GM12878 (cell line): ENCODE measurements around the gene MRTFA. TPM values are rescaled to one million over a fixed set of nuclear protein-coding genes. Genes with fewer than 3 reads are reported as not detected.

Source experiments
- ATAC-seq: fragments of 200-7000 bp; cut with Tn5 transposase; 3 replicates; pipeline ENCODE4 v1.9.1; 2020; ENCODE audit warnings: mild to moderate bottlenecking, moderate library complexity
- BruUV-seq: library from RNA; stranded (reverse); fragments of 400-500 nt; replicated peaks from 2 replicates; lab custom pipeline; 2021; lab: Mats Ljungman, UMichigan
- CTCF ChIA-PET: fragments of 300-600 bp; sonication (Branson Sonifier 250); formaldehyde crosslinking; extraction: SDS; loops from one replicate; lab custom pipeline; 2021; ENCODE audit warnings: inconsistent platforms; lab: Yijun Ruan, JAX
- POLR2A ChIA-PET: fragments of 350-600 bp; formaldehyde crosslinking; extraction: SDS; loops from one replicate; lab custom pipeline; 2021; ENCODE audit warnings: inconsistent platforms; lab: Charles Lee
- RAD21 ChIA-PET: fragments of 300-600 bp; sonication (Branson Sonifier 250); formaldehyde crosslinking; loops from one replicate; lab custom pipeline; 2023; ENCODE audit warnings: antibody characterized with exemption; ENCODE audit not compliant: unreplicated experiment; lab: Charles Lee
- SMC1A ChIA-PET: fragments of 300-600 bp; sonication (Branson Sonifier 250); formaldehyde crosslinking; loops from one replicate; lab custom pipeline; 2023; ENCODE audit not compliant: unreplicated experiment, uncharacterized antibody; lab: Charles Lee
- DNase-seq: peaks from one replicate; pipeline ENCODE4 v3.0.0-alpha.2; 2011; ENCODE audit warnings: low read depth, low spot score
- FAIRE-seq: peaks from 3 replicates; lab custom pipeline; 2011; peaks lifted over from hg19 to GRCh38; lab: Jason Lieb, UNC
- H2AFZ ChIP-seq: 2 replicates; pipeline ENCODE4 v1.6.0; 2011; ENCODE audit warnings: low read depth, low read length, control low read depth; ENCODE audit not compliant: control insufficient read depth
- H3K27ac ChIP-seq: 2 replicates; pipeline ENCODE4 v1.5.1; 2011; ENCODE audit warnings: control low read depth; ENCODE audit not compliant: control insufficient read depth, insufficient read depth
- H3K27me3 ChIP-seq, 2 experiments: replicated peaks in 1 of 2; 2 replicates each; pipeline versions ENCODE4 v1.6.0 to v1.6.1; 2011; ENCODE audit warnings: low read length in 1 of 2; ENCODE audit not compliant: control insufficient read depth in 2 of 2, insufficient read depth in 2 of 2
- H3K36me3 ChIP-seq, 2 experiments: 2 replicates each; pipeline ENCODE4 v1.5.1; 2011; ENCODE audit warnings: low read length in 1 of 2; ENCODE audit not compliant: control insufficient read depth in 2 of 2, insufficient read depth in 2 of 2
- H3K4me1 ChIP-seq: 2 replicates; pipeline ENCODE4 v1.6.1; 2011; ENCODE audit warnings: mild to moderate bottlenecking, low read length, moderate library complexity, mixed read lengths; ENCODE audit not compliant: control insufficient read depth, insufficient read depth
- H3K4me2 ChIP-seq: 2 replicates; pipeline ENCODE4 v1.6.0; 2011; ENCODE audit warnings: control low read depth; ENCODE audit not compliant: control insufficient read depth, insufficient read depth
- H3K4me3 ChIP-seq: fragments of 200-600 bp; sonication (generic); 2 replicates; pipeline ENCODE4 v1.5.1; 2016
- H3K79me2 ChIP-seq: 2 replicates; pipeline ENCODE4 v1.6.0; 2011; ENCODE audit warnings: low read length; ENCODE audit not compliant: control insufficient read depth, insufficient read depth
- H3K9ac ChIP-seq: 2 replicates; pipeline ENCODE4 v1.8.0; 2011; ENCODE audit warnings: low read length, control low read depth, mixed read lengths; ENCODE audit not compliant: control insufficient read depth, insufficient read depth
- H3K9me3 ChIP-seq: replicated peaks from 3 replicates; pipeline ENCODE4 v1.5.1; 2011; ENCODE audit warnings: mild to moderate bottlenecking, low read length; ENCODE audit not compliant: control insufficient read depth, insufficient read depth
- H4K20me1 ChIP-seq: 2 replicates; pipeline ENCODE4 v1.6.0; 2011; ENCODE audit not compliant: control insufficient read depth, insufficient read depth
- ASH2L ChIP-seq: fragments of 300-600, 200-600 bp; sonication (generic); IDR thresholded peaks from 2 replicates; pipeline ENCODE4 v1.6.1; 2017; ENCODE audit warnings: low read depth, mild to moderate bottlenecking, borderline replicate concordance
- CTCF ChIP-seq, 3 experiments: IDR thresholded peaks in 2 of 3; conservative IDR thresholded peaks in 1 of 3; 2 replicates each; pipeline ENCODE4 v1.5.1; 2011; ENCODE audit warnings: low read depth in 3 of 3, low read length in 3 of 3, mild to moderate bottlenecking in 3 of 3, control low read depth in 2 of 3, moderate library complexity in 2 of 3, inconsistent platforms in 1 of 3, mixed read lengths in 1 of 3; ENCODE audit not compliant: control insufficient read depth in 2 of 3, insufficient read depth in 1 of 3; ENCODE audit errors: extremely low read depth in 1 of 3
- PAX8 ChIP-seq: fragments of 450-650 bp; IDR thresholded peaks from 2 replicates; pipeline ENCODE4 v1.6.1; 2017; ENCODE audit warnings: mild to moderate bottlenecking, moderate library complexity
- SMC3 ChIP-seq: IDR thresholded peaks from 2 replicates; pipeline ENCODE4 v1.6.1; 2011; ENCODE audit warnings: low read length, improper control_type of control experiment, borderline replicate concordance
- USF1 ChIP-seq: IDR thresholded peaks from 2 replicates; pipeline ENCODE4 v1.6.1; 2011; ENCODE audit warnings: borderline replicate concordance, low read depth, mild to moderate bottlenecking, moderate library complexity, mixed read lengths, low read length; ENCODE audit not compliant: insufficient read depth; ENCODE audit errors: extremely low read length
- WGBS: methylation state at CpG from one replicate; pipeline ENCODE4 v1.1.6; 2016; ENCODE audit warnings: low lambda C conversion rate; ENCODE audit not compliant: insufficient replicate concordance, insufficient coverage; ENCODE audit errors: missing lambda C conversion rate; 5-methylcytosine and 5-hydroxymethylcytosine counted together
- in situ Hi-C: fragments of 300-500 bp; cut with MboI; formaldehyde crosslinking; loops from 9 replicates; pipeline ENCODE4 v1.14.3; 2018; ENCODE audit warnings: mixed read lengths
- intact Hi-C: fragments of 100-400 bp; cut with micrococcal nuclease; formaldehyde crosslinking; loops from one replicate; pipeline ENCODE4 v1.14.2; 2022; ENCODE audit not compliant: unreplicated experiment
- polyA plus RNA-seq, 11 experiments: library from polyadenylated mRNA; depleted of rRNA in 4 of 11; unstranded in 6 of 11; stranded (reverse) in 5 of 11; fragments of >200 nt; fragmentation: Nextera tagmentation in 4 of 11; fragmentation: Illumina TruSeq in 1 of 11; extraction: Ambion mirVana in 4 of 11; extraction: Trizol in 1 of 11; gene quantifications; 1 replicate in 1 of 11; 2 replicates in 10 of 11; pipeline versions ENCODE4 v1.2.1 to v1.2.3, GENCODE V29; 2011 to 2016; ENCODE audit warnings: inconsistent platforms in 2 of 11, missing spikeins in 2 of 11, low read depth in 1 of 11
- total RNA-seq, 4 experiments: library from RNA; depleted of rRNA in 3 of 4; stranded (reverse); fragments of >200 nt in 3 of 4; fragmentation: Illumina TruSeq in 1 of 4; extraction: Trizol in 1 of 4; gene quantifications; 2 replicates each; pipeline versions ENCODE4 v1.2.1 to v1.2.3, GENCODE V29; 2013 to 2021

MRTFA gene
- total and polyA plus RNA-seq, 10 of the 15 experiments (the other 5 are each of a cell fraction or from before 2014, with no cell fraction given), result 2.0 to 63.9 (median 17.9) TPM

DNA sequence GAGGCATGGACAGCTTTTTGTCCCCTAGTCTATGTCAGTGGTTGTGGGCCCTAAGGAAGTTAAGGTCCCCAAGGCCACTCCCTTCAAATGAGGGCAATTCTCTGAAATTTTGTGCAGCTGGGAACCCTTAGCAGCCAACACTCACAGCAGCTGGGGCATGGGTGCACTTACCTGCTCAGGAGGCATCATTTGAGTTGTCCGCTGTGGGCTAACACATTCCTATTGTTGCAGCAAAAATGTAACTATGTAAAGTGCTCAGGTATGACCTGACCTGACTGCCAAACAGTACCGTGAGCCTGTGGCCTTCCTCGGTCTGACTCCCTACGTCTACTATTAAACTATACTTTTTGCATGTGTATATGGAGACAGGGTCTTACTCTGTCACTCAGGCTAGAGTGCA, 5.8 kb upstream of the MRTFA start (continued):
- no peak for TF ChIP-seq CTCF (IDR thresholded peaks at IDR 0.05 in 2 of 3, conservative IDR thresholded peaks at IDR 0.05 in 1 of 3; ENCODE audit: control insufficient read depth in 2 of 3, extremely low read depth in 1 of 3, insufficient read depth in 1 of 3, low read depth in 3 of 3, low read length in 3 of 3)

DNA sequence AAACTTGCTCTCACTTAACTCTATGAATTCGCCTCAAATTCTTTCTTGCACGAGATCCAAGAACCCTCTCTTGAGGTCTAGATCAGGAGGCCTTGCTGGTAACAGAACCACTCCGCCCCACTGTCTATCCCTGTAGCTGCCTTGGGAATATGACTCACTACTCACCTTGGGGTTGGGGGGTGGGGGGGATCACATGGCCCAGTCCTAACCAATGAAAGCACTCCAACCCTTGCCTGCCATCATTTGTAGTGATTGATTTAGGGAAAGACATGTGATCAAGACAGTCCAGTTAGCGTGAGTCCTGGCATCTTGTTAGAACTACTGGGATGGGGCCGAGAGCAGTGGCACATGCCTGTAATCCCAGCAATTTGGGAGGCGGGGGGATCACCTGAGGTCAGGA, 4.8 kb upstream of the MRTFA start:
- TF ChIP-seq SMC3, result no peak
- TF ChIP-seq PAX8, result no peak
- TF ChIP-seq USF1, result peak; percentile 9
- TF ChIP-seq ASH2L, result no peak
- Histone ChIP-seq H3K36me3 (no peaks in the 10 kb centered on the region), H3K27ac (no peak overlapping the region), H3K4me2 (no peak overlapping the region), H3K4me1 (peaks cover 7% of the 10 kb centered on the region), H3K4me3 (no peak overlapping the region), H4K20me1 (no peaks in the 10 kb centered on the region), H3K27me3 (no peaks in the 10 kb centered on the region), H3K9me3 (no peaks in the 10 kb centered on the region), H3K9ac (no peak overlapping the region), H2AFZ (no peak overlapping the region), H3K79me2 (peaks cover 2% of the 10 kb centered on the region)
- SMC1A ChIA-PET, result interaction anchor here (1.0 to 8.0 kb wide), 6 partner anchors 10 to 258 kb away, joined by 3 to 248 read pairs (median 4); no protein-coding TSS in a partner anchor
- no TSS peak for BruUV-seq
- ATAC-seq (no peak), DNase-seq (no peak), FAIRE-seq (no peak)
- in situ Hi-C loops, result loop anchor here (5.0 kb wide), 2 partner anchors 114 to 209 kb away; no protein-coding TSS in a partner anchor
- POLR2A ChIA-PET, result interaction anchor here (0.6 to 0.7 kb wide), 3 partner anchors 21 to 110 kb away, joined by 3 to 9 read pairs (median 3); no protein-coding TSS in a partner anchor
- RAD21 ChIA-PET, result interaction anchor here (1.0 to 9.1 kb wide), 3 partner anchors 107 to 205 kb away, joined by 3 to 137 read pairs (median 121); no protein-coding TSS in a partner anchor
- intact Hi-C loops, result no loop called here
- 87% methylated on average over 6 of the region's 6 CpGs for WGBS
- CTCF ChIA-PET, result interaction anchor here (1.7 to 11.1 kb wide), 2 partner anchors 112 to 205 kb away, joined by 14 to 339 read pairs; no protein-coding TSS in a partner anchor
